ENCODE measurements around the gene BAHCC1. TPM values are rescaled to one million over a fixed set of nuclear protein-coding genes. Genes with fewer than 3 reads are reported as not detected.

The BAHCC1 gene
- total and polyA plus RNA-seq, 2 of the 4 experiments (the other 2 are of a cell fraction): 0.36 to 7.8 TPM

DNA sequence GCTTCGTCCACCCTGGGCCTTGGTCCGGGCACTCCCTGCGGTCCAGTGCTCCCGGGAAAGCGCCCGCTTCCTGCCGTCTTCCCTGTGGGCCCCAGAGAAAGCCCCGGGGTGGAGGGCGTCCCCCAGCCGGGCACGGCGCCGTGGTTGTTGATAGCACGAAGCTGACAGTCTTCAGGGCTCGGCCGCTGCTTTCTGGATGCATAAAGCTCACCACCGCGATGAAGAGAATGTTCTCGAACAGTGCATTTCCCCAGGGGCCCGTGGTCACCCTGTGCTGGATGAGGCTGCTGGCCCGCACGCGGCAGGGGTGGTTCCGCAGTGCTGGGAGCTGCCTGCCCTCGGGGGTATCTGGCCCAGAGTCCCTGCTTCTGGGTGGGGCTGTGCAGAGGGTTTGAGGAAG, 53.2 kb downstream of the BAHCC1 start:
- H2BK15ac ChIP-seq (ENCODE audit: low read depth, low read length): no peak overlapping the region
- no peak overlapping the region for H3K27ac ChIP-seq (ENCODE audit: insufficient read depth, low read length)
- no peak overlapping the region for H3K4me3 ChIP-seq (ENCODE audit: insufficient read depth, low read depth, low read length)
- H2BK20ac ChIP-seq (ENCODE audit: low read depth, low read length): no peak overlapping the region
- POLR2A ChIA-PET (ENCODE audit: unreplicated experiment): interaction anchor here (0.6 kb wide), 1 partner anchor 45 kb away, joined by 3 read pairs; no protein-coding TSS in a partner anchor
- H2BK120ac ChIP-seq (ENCODE audit: low read depth, low read length): no peak overlapping the region
- no peak overlapping the region for H4K8ac ChIP-seq (ENCODE audit: low read depth in 2 of 2, low read length in 2 of 2)
- ATAC-seq (ENCODE audit: low read depth): no peak
- intact Hi-C loops (cut with micrococcal nuclease) (no loop called here), dilution Hi-C loops (cut with HindIII; ENCODE audit: low sequenced_read_pairs, unreplicated experiment) (no loop called here), in situ Hi-C loops (cut with MboI; ENCODE audit: low sequenced_read_pairs) (no loop called here)
- H3K36me3 ChIP-seq (ENCODE audit: control insufficient read depth, insufficient read depth, low read length): peaks cover 12% of the 10 kb centered on the region
- no peak overlapping the region for H4K5ac ChIP-seq (ENCODE audit: low read depth, low read length)
- H3K56ac ChIP-seq (ENCODE audit: extremely low read depth, insufficient read depth, low read length): no peak overlapping the region
- H2BK5ac ChIP-seq (ENCODE audit: low read depth, low read length, poor library complexity, severe bottlenecking): no peak overlapping the region
- TF ChIP-seq FOS (IDR thresholded peaks at IDR 0.05; ENCODE audit: low read depth, low read length): no peak
- no peak for TF ChIP-seq RCOR1 (IDR thresholded peaks at IDR 0.05; ENCODE audit: insufficient replicate concordance, low read length)
- TF ChIP-seq CEBPB (IDR thresholded peaks at IDR 0.05; ENCODE audit: low read depth, low read length): no peak
- TF ChIP-seq USF2 (IDR thresholded peaks at IDR 0.05; ENCODE audit: low read depth, low read length): no peak
- TF ChIP-seq RAD21 (IDR thresholded peaks at IDR 0.05; ENCODE audit: low read length): no peak
- no peak for TF ChIP-seq SMC3 (IDR thresholded peaks at IDR 0.05; ENCODE audit: low read depth, low read length)
- TF ChIP-seq MAFK (IDR thresholded peaks at IDR 0.05; ENCODE audit: low read depth, low read length): no peak
- no peak for TF ChIP-seq CTCF (conservative IDR thresholded peaks at IDR 0.05; ENCODE audit: low read depth, low read length)
- TF ChIP-seq MXI1 (IDR thresholded peaks at IDR 0.05; ENCODE audit: borderline replicate concordance, low read depth, low read length): no peak
- no peak for TF ChIP-seq POLR2A (IDR thresholded peaks at IDR 0.05; ENCODE audit: low read depth, low read length)
- TF ChIP-seq CHD1 (IDR thresholded peaks at IDR 0.05; ENCODE audit: low read depth, low read length): no peak
- TF ChIP-seq RFX5 (IDR thresholded peaks at IDR 0.05; ENCODE audit: low read depth, low read length): no peak
- H3K23ac ChIP-seq (ENCODE audit: low read depth, low read length): no peak overlapping the region
- H3K4me1 ChIP-seq (ENCODE audit: control insufficient read depth, insufficient read depth, low read length): no peaks in the 10 kb centered on the region
- no peak overlapping the region for H3K18ac ChIP-seq (ENCODE audit: low read depth, low read length)
- WGBS, 2 experiments (ENCODE audit: extremely low coverage in 2 of 2, insufficient read length in 1 of 2): 93% methylated on average over 17 of the region's 25 CpGs; no CpG with 5 or more reads in 1 of the 2 experiments
- H2AK5ac ChIP-seq (ENCODE audit: low read depth, low read length): no peak overlapping the region
- BruUV-seq (replicated peaks): no TSS peak
- no peak overlapping the region for H2AK9ac ChIP-seq (replicated peaks; ENCODE audit: low read depth, low read length, poor library complexity)
- H3K9me3 ChIP-seq (ENCODE audit: control insufficient read depth, insufficient read depth, low read length): no peaks in the 10 kb centered on the region
- no peak overlapping the region for H4K91ac ChIP-seq (ENCODE audit: insufficient read depth, low read depth, low read length)
- H2AFZ ChIP-seq (replicated peaks; ENCODE audit: low read length, poor library complexity): no peak overlapping the region
- CTCF ChIA-PET: no interaction called here
- no peaks in the 10 kb centered on the region for H3K79me1 ChIP-seq (ENCODE audit: low read depth in 1 of 2, low read length in 2 of 2)
- no peak overlapping the region for H3K9ac ChIP-seq (ENCODE audit: low read depth, low read length)
- no peak overlapping the region for H3K4me2 ChIP-seq (ENCODE audit: low read depth, low read length)
- no peaks in the 10 kb centered on the region for H4K20me1 ChIP-seq (ENCODE audit: insufficient read depth, low read length)
- no peaks in the 10 kb centered on the region for H3K9me1 ChIP-seq (ENCODE audit: insufficient read depth, low read length)
- H3K27me3 ChIP-seq (ENCODE audit: control insufficient read depth, insufficient read depth, low read length): no peaks in the 10 kb centered on the region
- H3K14ac ChIP-seq (replicated peaks; ENCODE audit: low read depth, low read length): no peak overlapping the region
- DNase-seq: no peak
- H3K4ac ChIP-seq (ENCODE audit: low read depth, low read length): no peak overlapping the region
